GM06990 (cell line): ENCODE results near the gene LMBR1.
"Not testable (repeated sequence)": the region's sequence is repeated elsewhere in the genome, so short reads cannot be mapped to it uniquely, and the experiment has no call there.

ENCODE experiments used
- DNase-seq: peaks from one replicate; pipeline ENCODE4 v3.0.0-alpha.2; 2011; ENCODE audit not compliant: insufficient read length; ENCODE audit errors: extremely low read depth
- H3K27me3 ChIP-seq: replicated peaks from 2 replicates; pipeline ENCODE4 v1.6.0; 2011; ENCODE audit warnings: low read length; ENCODE audit not compliant: control insufficient read depth, insufficient read depth
- H3K36me3 ChIP-seq: 2 replicates; pipeline ENCODE4 v1.5.1; 2011; ENCODE audit warnings: low read length; ENCODE audit not compliant: control insufficient read depth, insufficient read depth
- H3K4me3 ChIP-seq: replicated peaks from 2 replicates; pipeline ENCODE4 v1.5.1; 2011; ENCODE audit warnings: low read depth, mild to moderate bottlenecking, control low read depth, low read length
- CTCF ChIP-seq: IDR thresholded peaks from 2 replicates; pipeline ENCODE4 v1.5.1; 2011; ENCODE audit warnings: low read length, control low read depth, mild to moderate bottlenecking, inconsistent platforms; ENCODE audit not compliant: insufficient read depth, poor library complexity, severe bottlenecking

Gene LMBR1

GRCh38 chr7:156811706-156812105 is 81.3 kb downstream of the LMBR1 start:
- no peaks in the 10 kb centered on the region for H3K27me3 ChIP-seq
- DNase-seq = no peak
- TF ChIP-seq CTCF = no peak
- H3K36me3 ChIP-seq = no peaks in the 10 kb centered on the region
- no peak overlapping the region for H3K4me3 ChIP-seq

GRCh38 chr7:156803656-156804055 is 89.3 kb downstream of the LMBR1 start:
- DNase-seq, H3K36me3 ChIP-seq, H3K4me3 ChIP-seq, H3K27me3 ChIP-seq: not testable (repeated sequence)

- no peak for TF ChIP-seq CTCF
- Histone ChIP-seq H3K27me3 (no peaks in the 10 kb centered on the region), H3K36me3 (no peaks in the 10 kb centered on the region; the same call in 1 of the 2 replicates), H3K4me3 (no peak overlapping the region)
- no peak for DNase-seq
These were observed 90.8 kb downstream of the LMBR1 start for GRCh38 chr7:156802214-156802613.

- no peak for DNase-seq
- H3K4me3 ChIP-seq = no peak overlapping the region
- peaks cover 2% of the 10 kb centered on the region; the same call in 1 of the 2 replicates for H3K36me3 ChIP-seq
- no peak for TF ChIP-seq CTCF
- H3K27me3 ChIP-seq = no peaks in the 10 kb centered on the region
These were observed 97.6 kb downstream of the LMBR1 start for GRCh38 chr7:156795415-156795814.

GRCh38 chr7:156793334-156793733 is 99.6 kb downstream of the LMBR1 start:
- no peaks in the 10 kb centered on the region for H3K27me3 ChIP-seq
- TF ChIP-seq CTCF = no peak
- peaks cover 2% of the 10 kb centered on the region; the same call in 1 of the 2 replicates for H3K36me3 ChIP-seq
- no peak for DNase-seq
- no peak overlapping the region for H3K4me3 ChIP-seq

- no peak for TF ChIP-seq CTCF
These were observed 100.4 kb downstream of the LMBR1 start for GRCh38 chr7:156792611-156793010.

More at GRCh38 chr7:156792611-156793010, 100.4 kb downstream of the LMBR1 start:
- no peak for DNase-seq
- no peak overlapping the region for H3K4me3 ChIP-seq
- peaks cover 2% of the 10 kb centered on the region; the same call in 1 of the 2 replicates for H3K36me3 ChIP-seq
- H3K27me3 ChIP-seq = no peaks in the 10 kb centered on the region
